ENCODE measurements around the gene SPATA6.

SPATA6 gene

GRCh38 chr1:48246727-48247126 lies 225.3 kb downstream of the SPATA6 start:
- Histone ChIP-seq H3K27ac (no peak overlapping the region), H2AFZ (no peak overlapping the region), H3K27me3 (ENCODE audit: control insufficient read depth, insufficient read depth, low read length) (no peaks in the 10 kb centered on the region), H3K9ac (no peak overlapping the region), H3K36me3 (ENCODE audit: control insufficient read depth, insufficient read depth, low read length) (no peaks in the 10 kb centered on the region), H3K4me3 (ENCODE audit: low read depth, low read length) (no peak overlapping the region), H3K9me3 (ENCODE audit: control insufficient read depth, low read length) (no peaks in the 10 kb centered on the region), H3K4me1 (no peaks in the 10 kb centered on the region), H3K4me2 (ENCODE audit: low read length) (no peak overlapping the region), H3K79me2 (no peaks in the 10 kb centered on the region)
- TF ChIP-seq CTCF (IDR thresholded peaks at IDR 0.05): no peak
